Measurements from ENCODE around the gene REG4. TPM values are rescaled to one million over a fixed set of nuclear protein-coding genes. Genes with fewer than 3 reads are reported as not detected.
"Not testable (repeated sequence)": the region's sequence is repeated elsewhere in the genome, so short reads cannot be mapped to it uniquely, and the experiment has no call there.

REG4 gene
- 0.26 TPM for total RNA-seq
- long read RNA-seq = 0 reads

DNA sequence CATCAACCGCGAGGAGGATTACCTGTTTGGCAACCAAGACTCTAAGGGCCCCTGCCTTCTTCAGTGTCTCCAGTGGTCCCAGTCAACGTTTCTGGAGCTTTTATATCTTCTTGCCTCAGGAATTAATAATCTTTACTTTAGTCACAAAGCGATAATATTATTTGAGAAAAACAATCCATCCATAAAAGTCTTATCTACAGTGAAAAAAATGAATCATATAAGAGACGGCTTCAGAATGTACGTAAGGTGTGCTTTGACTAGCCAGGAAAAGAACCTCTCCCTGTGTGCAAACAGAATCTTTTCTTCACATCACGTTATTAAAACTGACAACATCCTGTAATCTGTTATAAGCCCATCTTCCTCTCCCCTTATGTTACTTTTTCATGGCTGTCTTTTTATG is at the start of gene REG4:
Gene REG4, minus strand, starts transcription at position 74 of the 400 bp plus-strand sequence. CDS start 2,691 bp downstream, outside the sequence.
- no peak for DNase-seq (ENCODE audit: low spot score)

DNA sequence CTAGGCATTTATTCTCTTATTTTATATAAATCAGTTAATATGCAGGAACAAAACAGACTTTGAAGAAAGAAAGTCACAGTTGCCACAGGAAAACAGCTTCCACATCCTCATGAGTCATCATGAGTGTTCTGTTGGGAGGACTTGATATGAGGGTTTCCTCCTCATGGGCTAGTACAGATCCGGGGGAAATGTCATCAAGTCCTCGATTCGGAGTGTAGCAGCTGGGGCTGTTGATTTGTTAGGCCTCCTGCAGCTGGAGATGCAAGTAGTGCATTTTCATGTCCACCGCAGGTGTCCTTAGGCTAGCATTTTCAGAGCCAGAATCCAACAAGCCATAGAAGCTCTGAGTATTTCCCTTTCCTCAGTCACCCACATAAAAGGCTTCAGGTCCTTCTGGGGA is 48.4 kb upstream of the REG4 start:
- DNase-seq (ENCODE audit: low spot score) = no peak

DNA sequence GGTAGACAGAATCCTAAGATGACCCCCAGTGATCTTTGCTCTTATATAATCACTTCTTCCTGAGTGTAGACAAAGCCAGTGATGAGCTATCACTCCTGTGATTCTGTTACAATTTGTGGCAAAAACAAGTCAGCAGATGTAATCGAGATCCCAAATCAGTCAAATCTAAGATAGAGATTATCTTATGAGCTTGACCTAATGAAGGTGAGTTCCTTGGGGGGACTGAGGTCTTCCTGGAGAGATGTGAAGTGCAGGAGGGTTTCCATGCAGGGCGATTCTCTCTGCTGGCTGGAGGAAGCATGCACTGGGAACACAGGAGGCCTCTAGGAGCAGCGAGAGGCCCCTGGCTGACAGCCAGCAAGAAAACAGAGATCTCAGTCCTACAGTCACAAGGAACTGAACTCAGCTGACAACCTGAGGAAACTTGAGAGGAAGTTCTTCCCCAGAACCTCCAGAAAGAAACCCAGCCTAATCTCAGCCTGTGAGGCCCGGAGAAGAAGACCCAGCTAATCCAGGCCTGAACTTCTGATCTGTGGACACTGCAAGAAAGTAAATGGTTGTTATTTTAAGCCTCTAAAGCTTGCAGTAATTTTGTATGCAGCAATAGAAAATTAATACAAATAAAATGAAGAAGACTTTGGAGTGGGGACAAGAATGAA is 47.4 kb upstream of the REG4 start:
- DNase-seq (ENCODE audit: low spot score) = not testable (repeated sequence)

DNA sequence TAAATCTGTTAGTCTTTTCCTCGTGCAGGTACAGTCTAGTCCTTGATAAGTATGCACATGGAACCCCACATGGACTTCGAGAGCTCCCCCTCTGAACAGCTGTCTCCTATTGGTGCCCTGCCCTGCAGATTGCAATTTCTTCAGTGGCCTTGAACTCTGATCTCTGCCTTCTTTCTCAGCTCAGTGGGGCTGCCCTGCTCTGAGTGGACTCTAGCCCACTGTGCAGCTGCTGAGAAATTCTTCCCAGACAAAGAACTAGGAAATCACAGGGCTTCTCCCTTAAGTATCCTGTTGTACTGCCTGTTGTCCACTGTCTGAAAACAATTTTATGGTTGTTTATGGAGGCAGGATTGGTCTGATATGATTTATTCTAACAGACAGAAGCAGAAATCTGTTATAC is 46.9 kb upstream of the REG4 start:
- DNase-seq (ENCODE audit: low spot score) = no peak

DNA sequence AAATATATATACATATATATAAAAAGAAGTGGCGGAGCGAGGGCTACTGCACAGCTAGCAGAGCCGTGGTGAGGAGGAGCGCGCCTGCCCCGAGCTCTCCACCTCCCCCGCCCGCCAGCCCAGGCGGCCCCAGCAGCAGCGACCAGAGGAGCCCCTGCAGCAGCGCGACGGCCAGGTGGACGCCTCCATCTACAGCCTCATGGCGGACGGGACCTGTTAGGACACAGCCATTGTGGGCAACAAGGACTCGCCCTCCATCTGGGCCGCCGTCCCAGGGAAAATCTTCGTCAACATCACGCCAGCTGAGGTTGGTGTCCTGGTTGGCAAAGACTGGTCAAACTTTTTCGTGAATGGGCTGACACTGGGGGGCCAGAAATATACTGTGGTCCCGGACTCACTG is 41.9 kb upstream of the REG4 start:
- DNase-seq (ENCODE audit: low spot score) = no peak

DNA sequence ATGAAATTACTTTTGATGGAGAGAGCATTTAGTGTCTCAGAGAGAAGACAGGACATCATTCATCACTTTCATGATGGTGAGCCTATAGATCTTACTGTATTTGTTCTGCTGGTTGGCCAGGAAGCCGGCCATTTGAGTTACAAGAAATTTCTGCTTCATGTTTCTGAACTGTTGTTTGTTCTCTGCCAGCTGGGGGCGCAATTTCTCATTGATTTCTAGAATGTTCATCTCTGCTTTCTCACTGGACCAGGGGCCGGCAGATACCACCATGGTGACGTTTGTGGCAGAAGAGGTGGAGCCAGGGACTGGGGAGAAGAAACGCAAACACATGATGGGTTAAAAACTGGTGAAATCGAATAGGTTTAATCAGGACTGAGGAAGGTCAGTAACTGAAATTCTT is 32.9 kb upstream of the REG4 start:
- not testable (repeated sequence) for DNase-seq (ENCODE audit: low spot score)

DNA sequence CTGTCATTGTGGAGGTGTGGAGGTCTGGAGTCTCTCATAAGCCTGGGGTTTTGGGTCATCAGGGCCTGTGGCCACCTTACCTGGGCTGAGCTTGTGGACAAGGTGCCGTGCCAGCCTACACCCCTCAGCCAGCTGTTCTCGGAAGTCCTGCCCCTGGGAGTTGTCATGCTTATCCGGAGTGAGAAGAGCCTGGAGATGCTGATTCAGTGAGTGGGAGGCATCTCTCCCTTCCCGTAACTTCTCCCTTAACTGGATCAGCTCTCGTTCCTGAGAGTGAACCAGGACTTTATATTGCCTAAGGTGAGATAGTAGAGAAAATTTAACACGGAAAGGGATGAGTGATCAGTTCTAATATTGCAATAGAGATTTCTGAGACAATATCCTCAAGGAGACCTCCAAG is 30.0 kb upstream of the REG4 start:
- no peak for DNase-seq (ENCODE audit: low spot score)

DNA sequence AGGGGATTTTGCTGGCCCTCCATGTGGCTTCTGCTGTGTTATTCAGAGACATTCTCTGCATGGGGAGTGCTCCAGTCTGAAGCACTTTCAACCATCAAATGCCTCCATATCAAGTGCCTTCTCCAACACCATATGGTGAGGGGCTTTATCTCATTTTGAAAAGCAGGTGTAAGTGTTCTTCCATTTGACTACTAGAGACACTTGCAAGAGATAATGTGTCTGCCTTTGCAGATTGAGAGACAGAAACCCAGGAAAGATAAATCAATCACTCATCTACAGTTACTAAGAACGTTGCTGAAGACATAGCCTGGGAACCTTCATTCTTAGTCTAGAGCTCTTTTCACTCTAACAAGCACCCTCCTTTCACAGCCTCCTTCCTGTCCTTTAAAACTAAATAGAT is 29.5 kb upstream of the REG4 start:
- DNase-seq (ENCODE audit: low spot score) = no peak

DNA sequence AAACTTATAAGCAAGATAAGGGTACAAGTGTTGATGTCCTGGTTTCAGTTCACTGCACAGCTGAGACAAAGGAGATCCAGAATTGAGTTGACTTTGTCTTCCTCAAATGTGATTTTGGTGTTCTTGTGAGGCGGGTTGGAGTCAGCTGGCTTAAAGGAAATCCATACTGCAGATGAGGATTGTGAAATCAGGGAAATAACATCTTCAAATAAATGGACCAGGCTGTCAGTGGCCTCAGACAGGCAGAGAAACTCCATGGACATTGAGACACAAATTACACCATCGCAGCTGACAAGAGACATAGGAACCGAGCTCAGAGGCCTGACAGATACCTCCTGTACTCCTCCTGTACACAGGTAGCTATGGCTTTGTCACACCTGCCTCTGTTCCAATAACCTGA is 27.0 kb upstream of the REG4 start:
- no peak for DNase-seq (ENCODE audit: low spot score)

DNA sequence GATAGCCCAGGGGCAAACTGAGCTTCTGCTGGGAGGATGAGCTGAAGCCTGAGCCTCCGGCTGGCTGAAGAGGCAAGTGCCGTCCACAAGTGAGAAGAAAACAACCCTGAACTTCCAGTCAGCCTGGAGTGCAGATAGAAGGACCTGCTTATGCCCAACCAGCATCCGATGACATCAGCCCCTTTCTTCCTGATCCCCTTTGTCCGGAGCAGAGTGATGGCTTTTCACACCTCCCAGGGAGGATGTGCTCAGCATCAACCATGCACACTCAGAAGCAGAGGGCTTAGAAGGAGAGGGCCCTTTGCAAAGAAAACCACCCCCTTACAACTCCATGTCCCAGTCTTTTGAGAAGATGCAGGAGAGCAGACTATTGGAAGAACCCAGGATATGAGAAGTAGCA is 23.7 kb upstream of the REG4 start:
- DNase-seq (ENCODE audit: low spot score) = no peak

DNA sequence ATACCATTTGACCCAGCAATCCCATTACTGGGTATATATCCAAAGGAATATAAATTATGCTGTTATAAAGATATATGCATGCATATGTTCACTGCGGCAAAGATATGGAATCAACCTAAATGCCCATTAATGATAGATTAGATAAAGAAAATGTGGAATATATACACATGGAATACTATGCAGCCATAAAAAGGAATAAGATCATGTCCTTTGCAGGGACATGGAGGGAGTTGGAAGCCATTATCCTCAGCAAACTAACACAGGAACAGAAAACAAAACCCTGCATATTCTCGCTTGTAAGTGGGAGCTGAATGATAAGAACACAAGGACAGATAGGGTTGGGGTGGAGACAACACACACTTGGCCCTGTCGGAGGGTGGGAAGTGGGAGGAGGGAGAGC is 19.8 kb upstream of the REG4 start:
- DNase-seq (ENCODE audit: low spot score) = no peak

DNA sequence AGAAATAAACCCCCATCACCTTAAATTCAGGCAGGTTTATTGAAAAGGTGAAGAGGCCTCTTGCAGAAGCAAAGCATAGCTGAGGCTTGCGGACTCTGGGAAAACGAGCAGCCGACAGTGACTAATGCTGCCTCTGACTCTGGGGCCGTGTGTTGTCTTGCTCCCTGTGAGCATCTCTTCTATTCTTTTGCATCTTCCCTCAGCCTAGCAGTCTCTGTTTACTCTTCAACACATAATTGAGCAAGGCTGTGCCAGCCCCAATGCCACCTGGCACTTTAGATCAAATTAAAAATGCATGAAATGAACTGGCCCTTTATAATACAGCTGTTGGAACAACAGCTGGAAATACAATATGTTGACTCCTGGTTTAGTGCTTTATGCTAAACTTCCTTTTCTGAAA is 18.4 kb upstream of the REG4 start:
- DNase-seq (ENCODE audit: low spot score) = no peak

DNA sequence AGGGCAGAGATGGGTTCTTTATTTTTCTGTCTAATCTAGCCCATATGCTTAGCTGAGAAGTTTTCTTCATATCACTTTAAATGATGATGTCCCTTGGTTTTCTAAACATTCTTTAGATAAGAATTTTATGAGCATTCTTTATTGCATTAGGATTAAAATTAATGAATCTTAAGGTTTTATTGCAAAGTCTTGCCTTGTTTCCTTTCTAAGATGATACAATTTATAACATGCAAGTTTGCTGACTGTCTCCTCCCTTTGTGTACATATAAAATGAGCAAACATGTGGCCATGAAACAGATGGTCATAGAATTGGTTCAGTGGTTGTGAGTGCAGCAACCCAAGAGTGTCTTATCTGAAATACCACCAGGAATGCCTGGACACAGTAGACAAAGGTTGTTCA is 17.7 kb upstream of the REG4 start:
- not testable (repeated sequence) for DNase-seq (ENCODE audit: low spot score)

DNA sequence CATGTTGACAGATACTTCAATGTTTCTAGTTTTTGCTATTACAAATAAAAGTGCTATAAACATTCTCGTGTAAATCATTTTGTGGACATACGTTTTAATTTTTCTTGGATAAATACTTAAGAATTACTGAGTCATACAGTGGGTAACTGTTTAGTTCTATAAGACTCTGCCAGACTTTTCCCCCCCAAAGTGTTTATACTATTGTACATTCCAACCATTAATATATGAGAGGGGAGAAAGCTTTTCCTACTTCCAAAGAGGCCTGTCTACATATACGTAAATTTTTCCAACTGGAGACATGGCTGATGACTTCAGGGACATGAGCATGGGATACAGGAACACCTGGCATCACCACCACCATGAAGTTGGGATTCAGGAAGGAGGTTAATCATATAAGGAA is 17.0 kb upstream of the REG4 start:
- DNase-seq (ENCODE audit: low spot score) = no peak

DNA sequence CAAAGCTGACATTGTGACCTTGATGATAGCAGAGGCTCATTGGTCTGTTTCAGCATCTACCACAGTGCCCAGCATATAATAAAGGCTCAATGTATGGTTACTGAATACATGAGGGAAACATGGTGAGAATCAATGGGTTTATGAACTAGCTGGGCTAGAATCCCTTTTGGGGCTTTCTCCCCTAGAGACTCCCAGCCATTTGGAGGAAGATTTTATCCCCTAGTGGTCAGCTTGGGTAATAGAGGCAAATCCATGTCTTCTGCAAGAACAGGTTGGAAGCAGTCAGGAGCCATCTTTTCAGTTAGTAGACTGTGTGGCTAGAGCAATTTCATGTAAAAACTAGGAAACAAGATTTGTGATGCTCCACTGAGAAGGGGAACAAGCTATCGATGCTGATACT is 15.8 kb upstream of the REG4 start:
- no peak for DNase-seq (ENCODE audit: low spot score)

DNA sequence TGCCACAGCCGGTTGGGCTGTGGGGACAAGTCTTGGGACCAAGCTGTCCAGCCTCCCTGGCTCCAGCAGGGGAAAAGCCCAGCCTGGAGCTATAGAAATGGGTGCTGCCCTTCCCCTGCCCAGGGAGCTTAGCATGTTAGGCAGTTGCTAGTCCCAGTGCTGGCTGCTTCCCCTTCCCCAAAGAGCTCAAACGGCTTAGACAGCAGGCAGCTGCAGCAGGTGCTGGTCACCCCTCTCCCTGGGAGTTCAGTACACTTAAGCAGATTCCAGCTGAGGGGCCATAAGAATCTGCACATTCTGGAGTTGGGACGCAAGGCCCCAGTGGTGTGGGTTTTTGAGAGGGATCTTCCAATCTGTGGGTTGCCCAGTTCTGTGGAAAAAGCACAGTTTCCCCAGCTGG is 11.1 kb upstream of the REG4 start:
- DNase-seq (ENCODE audit: low spot score) = no peak

DNA sequence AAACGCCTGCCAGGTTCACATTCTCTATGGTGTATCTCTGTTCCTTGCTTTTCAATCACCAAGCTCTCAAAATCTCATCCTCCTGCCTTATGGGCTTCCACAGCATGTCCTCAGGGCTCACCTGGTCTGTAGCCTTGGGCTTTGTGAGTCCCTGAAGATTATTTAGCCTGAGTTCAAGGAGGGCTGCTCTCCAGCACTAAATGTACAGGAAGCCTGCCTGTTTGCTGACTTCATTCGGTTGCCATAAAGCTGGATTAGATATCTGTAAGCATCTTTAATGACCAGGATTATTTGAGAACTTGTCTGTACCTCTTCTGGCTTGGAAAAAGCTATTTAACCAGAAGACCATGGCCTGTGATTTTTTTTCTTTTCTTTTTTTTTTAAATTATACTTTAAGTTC is 6.9 kb upstream of the REG4 start:
- DNase-seq (ENCODE audit: low spot score) = no peak

DNA sequence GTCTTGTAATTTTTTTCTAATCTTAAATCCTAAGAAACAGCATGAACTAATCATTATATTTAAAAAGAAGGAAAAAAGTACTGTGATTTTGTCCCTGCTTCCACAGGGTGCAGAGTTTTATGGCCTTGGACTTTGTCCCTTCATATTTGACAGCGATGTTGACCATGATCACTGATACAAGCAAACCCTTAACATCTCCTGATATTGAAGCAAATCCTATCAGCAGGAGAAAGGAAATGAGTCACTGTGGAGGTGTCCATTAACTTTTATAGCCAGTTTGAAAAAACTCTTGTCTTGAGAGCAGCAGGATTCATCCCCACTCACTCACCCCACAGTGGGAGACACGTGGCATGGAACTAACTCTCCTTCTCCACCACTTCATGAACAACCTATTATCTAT is 5.1 kb upstream of the REG4 start:
- no peak for DNase-seq (ENCODE audit: low spot score)

DNA sequence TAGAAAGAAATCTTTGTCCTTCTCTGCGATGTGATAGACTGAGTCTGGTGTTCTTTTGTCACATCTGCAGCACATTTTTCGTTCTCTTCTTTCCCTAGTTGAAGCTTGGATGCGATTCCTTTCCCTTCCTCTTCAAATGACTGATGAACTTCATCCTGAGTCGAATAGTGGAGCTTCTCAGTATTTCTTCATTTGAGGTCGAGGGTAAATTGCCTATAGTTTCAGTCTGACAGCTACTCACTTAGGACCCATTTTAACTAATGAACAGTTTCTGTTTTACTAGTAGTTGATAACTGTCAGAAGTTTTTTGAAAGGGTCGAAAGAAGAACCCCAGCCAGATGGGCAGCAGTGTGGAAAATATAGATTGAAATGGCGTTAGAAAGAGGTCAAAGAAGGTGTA is 4.7 kb upstream of the REG4 start:
- no peak for DNase-seq (ENCODE audit: low spot score)

DNA sequence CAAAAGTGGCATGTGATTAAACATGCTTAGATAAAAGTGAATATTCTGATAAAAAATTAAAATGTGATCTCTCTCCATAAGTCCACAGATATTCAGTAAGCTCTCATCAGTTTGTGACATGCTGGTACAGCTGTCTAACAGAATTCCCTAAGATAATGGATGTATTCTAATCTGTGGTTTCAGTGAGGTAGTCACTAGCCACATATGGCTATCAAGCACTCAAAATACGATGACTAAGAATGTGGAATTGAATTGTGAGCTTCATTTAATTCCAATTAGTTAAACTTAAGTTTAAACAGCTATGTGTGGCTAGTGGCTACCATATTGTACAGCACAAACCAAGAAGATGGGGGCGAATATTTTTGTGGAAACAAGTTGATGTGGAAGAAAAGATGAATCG is 4.1 kb upstream of the REG4 start:
- DNase-seq (ENCODE audit: low spot score) = no peak

DNA sequence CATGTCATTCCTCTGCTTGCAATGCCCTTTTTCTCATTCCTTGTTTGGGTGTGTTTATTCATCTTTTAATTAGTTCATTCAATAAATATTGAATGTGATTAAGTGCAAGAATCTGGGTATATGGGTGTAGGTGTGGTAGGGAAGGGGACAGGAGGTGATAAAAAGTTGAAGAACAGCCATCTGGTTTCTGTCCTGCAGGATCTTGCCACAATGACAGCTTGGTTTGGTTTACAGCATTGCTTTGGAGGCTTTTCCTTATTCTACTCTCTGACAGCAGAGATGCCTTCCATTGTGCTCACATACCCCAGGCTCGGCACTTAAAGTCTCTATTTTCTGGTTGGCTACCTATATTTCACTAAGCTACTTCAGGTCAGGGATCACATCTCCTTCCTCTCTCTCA is 3.0 kb upstream of the REG4 start:
- no peak for DNase-seq (ENCODE audit: low spot score)

DNA sequence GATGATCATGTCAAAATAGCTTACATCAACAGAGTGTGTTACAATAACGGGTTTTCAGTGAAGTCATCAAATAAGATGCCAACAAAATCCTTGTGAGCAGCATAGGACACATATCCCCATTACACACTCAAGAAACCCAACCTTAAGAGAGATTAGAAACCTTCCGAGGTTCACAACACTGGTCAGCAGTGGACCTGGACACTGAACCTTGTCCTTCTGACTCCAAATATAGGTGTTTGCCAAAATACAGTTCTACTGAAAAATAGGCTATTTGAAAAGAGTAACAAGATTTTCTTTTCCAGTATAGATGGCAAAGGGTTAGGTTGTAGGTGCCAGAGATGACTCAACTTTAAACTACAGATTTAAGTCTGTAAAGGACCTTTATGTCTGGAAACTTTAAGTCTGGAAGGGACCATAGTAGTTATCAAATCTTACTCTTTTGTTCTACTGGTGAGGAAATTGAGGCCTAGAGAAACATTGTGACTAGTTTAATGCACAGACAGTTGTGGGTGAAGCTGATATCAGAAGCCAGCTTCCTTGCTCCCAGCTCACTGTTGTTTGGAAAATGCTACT is 811 bp upstream of the REG4 start:
- no peak for DNase-seq (ENCODE audit: low spot score)

DNA sequence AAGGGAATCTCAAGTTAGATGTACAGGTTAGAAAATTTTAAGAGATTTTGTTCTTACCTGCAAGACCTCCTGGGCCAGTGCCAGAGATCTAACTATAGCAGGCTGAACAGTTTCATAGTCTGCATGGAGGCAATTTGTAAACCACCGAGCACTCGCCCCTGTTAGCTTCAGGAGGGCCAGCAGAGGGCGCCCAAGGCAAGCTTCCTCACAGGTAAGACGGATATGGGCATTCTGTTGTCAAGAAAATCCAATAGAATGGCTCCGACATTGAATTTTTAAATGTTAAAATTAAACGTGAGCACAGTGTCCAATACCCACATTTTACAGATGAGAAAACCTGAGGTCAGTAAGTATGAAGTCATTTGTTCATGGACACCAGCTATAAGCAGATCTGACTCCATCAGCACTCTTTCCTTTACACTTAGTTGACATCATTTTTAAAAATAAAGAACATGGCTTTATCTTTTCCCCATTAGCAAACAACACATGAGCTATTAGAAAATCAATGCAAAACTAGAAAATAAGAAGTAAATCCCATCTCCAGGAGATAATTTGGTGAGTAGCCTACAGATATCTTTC is 2.2 kb downstream of the REG4 start:
- DNase-seq (ENCODE audit: low spot score) = no peak

Measured in mesenteric fat pad (tissue), 1 donor.